ENCODE data around the gene CRLF1.

The CRLF1 gene

DNA sequence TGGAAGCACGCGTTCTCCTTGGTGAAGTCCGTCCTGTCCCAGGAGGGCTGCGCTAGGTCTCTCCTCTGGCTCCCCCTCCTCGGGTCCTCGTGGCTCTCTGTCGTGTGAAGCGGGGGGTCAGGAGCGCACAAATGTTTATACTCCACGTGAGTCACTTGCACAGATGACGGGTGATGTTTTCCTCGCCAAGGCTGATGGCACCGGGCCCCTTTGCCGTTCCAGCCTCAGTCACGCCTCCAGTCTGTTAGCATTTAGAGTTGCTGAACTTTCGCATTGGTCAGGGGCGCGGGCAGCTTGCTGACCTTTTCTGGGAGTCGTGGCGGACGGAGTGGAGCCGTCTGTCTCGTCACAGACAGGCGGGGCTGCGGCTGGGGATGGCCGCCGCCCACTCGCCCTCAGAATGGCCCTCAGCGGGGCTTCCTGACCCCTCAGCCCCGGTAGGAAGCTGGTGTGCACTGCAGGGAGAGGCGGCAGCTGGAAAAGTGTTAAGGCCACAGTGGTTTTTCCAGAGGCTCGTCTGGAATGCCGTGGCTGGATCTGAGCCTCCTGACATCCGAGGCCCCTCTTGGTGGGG is 44.0 kb upstream of the CRLF1 start:
- DNase-seq (no peak), ATAC-seq (ENCODE audit: insufficient read depth, low read depth) (no peak)
- Histone ChIP-seq H4K20me1 (ENCODE audit: insufficient read depth, low read length) (peaks cover 77% of the 10 kb centered on the region), H3K9ac (ENCODE audit: low read depth, low read length) (no peak overlapping the region), H3K79me2 (ENCODE audit: insufficient read depth, low read length) (peaks cover 78% of the 10 kb centered on the region), H3K4me2 (ENCODE audit: insufficient read depth, low read length) (no peak overlapping the region), H3K9me3 (ENCODE audit: insufficient read depth, low read length, severe bottlenecking) (no peaks in the 10 kb centered on the region), H3K4me3 (ENCODE audit: low read depth in 1 of 2, low read length in 2 of 2) (no peak overlapping the region), H3K27ac (ENCODE audit: low read length) (no peak overlapping the region), H2AFZ (ENCODE audit: low read depth, low read length) (no peak overlapping the region), H3K36me3 (ENCODE audit: insufficient read depth, low read length) (peaks cover 23% of the 10 kb centered on the region), H3K4me1 (ENCODE audit: insufficient read depth, low read length) (no peaks in the 10 kb centered on the region), H3K27me3 (ENCODE audit: insufficient read depth, low read length, poor library complexity) (no peaks in the 10 kb centered on the region)
- TF ChIP-seq, protein P1, sequence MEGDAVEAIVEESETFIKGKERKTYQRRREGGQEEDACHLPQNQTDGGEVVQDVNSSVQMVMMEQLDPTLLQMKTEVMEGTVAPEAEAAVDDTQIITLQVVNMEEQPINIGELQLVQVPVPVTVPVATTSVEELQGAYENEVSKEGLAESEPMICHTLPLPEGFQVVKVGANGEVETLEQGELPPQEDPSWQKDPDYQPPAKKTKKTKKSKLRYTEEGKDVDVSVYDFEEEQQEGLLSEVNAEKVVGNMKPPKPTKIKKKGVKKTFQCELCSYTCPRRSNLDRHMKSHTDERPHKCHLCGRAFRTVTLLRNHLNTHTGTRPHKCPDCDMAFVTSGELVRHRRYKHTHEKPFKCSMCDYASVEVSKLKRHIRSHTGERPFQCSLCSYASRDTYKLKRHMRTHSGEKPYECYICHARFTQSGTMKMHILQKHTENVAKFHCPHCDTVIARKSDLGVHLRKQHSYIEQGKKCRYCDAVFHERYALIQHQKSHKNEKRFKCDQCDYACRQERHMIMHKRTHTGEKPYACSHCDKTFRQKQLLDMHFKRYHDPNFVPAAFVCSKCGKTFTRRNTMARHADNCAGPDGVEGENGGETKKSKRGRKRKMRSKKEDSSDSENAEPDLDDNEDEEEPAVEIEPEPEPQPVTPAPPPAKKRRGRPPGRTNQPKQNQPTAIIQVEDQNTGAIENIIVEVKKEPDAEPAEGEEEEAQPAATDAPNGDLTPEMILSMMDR (IDR thresholded peaks at IDR 0.05; ENCODE audit: borderline replicate concordance, extremely low read depth, low read length, poor library complexity, severe bottlenecking): no peak
- TF ChIP-seq EZH2 (IDR thresholded peaks at IDR 0.05; ENCODE audit: borderline replicate concordance, low read depth, low read length, severe bottlenecking): no peak

DNA sequence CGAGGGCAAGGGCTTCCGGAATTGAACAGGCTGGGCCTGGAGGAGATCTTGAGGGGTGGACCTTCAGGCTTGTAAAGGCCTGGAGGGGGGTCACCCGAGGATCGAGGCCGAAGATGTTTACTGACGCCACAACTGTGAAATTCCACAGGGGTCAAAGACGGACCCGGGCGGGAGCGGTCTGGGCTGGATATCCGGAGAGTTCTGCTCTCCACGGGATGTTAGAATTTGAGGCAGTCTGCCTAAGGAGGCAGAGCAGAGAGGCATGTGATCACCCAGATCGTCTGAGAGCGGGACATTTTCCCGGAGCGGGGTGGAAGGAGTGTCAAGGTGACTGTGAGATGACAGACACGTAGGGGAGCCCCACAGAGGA is 43.4 kb upstream of the CRLF1 start:
- Histone ChIP-seq H3K4me2 (ENCODE audit: insufficient read depth, low read length) (no peak overlapping the region), H3K27ac (ENCODE audit: low read length) (no peak overlapping the region), H3K9ac (ENCODE audit: low read depth, low read length) (no peak overlapping the region)

DNA sequence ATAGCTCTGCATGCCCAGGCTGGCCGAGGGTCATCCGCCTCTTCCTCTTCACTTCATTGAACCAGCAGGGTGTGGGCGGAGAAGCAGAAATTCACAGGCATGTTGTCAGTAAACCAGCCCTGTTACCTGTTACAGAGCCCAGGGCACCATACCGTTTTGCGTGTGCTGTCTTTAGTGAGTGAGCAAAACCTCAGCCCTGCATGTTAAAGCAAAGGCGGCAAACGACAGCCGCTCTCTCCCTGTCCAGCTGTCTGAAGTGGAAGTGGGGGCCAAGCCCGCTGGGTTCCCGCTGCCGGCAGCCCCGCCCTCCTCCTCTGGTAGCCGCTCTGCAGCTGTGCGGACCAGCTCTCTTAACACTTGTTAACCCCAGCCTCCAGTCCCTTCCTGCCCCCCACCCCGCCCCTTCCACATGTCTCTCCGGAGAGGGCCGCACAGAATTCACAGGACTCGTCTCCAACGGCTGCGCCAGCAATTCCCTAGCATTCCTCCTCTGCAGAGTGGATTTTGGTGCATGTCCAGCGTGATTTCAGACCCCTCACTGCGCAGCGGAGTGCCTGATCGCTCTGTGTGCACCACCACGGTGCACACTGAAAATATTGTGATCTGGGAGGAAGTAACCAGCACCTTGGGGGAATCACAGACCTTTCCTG is 42.9 kb upstream of the CRLF1 start:
- no peak overlapping the region for H3K9ac ChIP-seq (ENCODE audit: low read depth, low read length)
- no peak overlapping the region for H3K4me3 ChIP-seq (ENCODE audit: low read depth in 1 of 2, low read length in 2 of 2)
- H3K27ac ChIP-seq (ENCODE audit: low read length): no peak overlapping the region
- H3K4me1 ChIP-seq (ENCODE audit: insufficient read depth, low read length): no peaks in the 10 kb centered on the region
- H4K20me1 ChIP-seq (ENCODE audit: insufficient read depth, low read length): peaks cover 74% of the 10 kb centered on the region
- H3K79me2 ChIP-seq (ENCODE audit: insufficient read depth, low read length): peaks cover 78% of the 10 kb centered on the region
- no peak overlapping the region for H2AFZ ChIP-seq (ENCODE audit: low read depth, low read length)
- H3K27me3 ChIP-seq (ENCODE audit: insufficient read depth, low read length, poor library complexity): no peaks in the 10 kb centered on the region
- H3K4me2 ChIP-seq (ENCODE audit: insufficient read depth, low read length): no peak overlapping the region
- no peaks in the 10 kb centered on the region for H3K9me3 ChIP-seq (ENCODE audit: insufficient read depth, low read length, severe bottlenecking)
- DNase-seq (no peak), ATAC-seq (ENCODE audit: insufficient read depth, low read depth) (no peak)
- TF ChIP-seq, protein P1 (IDR thresholded peaks at IDR 0.05; ENCODE audit: borderline replicate concordance, extremely low read depth, low read length, poor library complexity, severe bottlenecking): no peak
- no peak for TF ChIP-seq EZH2 (IDR thresholded peaks at IDR 0.05; ENCODE audit: borderline replicate concordance, low read depth, low read length, severe bottlenecking)
- H3K36me3 ChIP-seq (ENCODE audit: insufficient read depth, low read length): peaks cover 20% of the 10 kb centered on the region

More for the DNA sequence above, 43.4 kb upstream of the CRLF1 start:
- ATAC-seq (ENCODE audit: insufficient read depth, low read depth): no peak
- H4K20me1 ChIP-seq (ENCODE audit: insufficient read depth, low read length): peaks cover 75% of the 10 kb centered on the region
- H3K9me3 ChIP-seq (ENCODE audit: insufficient read depth, low read length, severe bottlenecking): no peaks in the 10 kb centered on the region
- no peak for DNase-seq
- H2AFZ ChIP-seq (ENCODE audit: low read depth, low read length): no peak overlapping the region
- no peak overlapping the region for H3K4me3 ChIP-seq (ENCODE audit: low read depth in 1 of 2, low read length in 2 of 2)
- H3K36me3 ChIP-seq (ENCODE audit: insufficient read depth, low read length): peaks cover 23% of the 10 kb centered on the region
- H3K4me1 ChIP-seq (ENCODE audit: insufficient read depth, low read length): no peaks in the 10 kb centered on the region
- H3K27me3 ChIP-seq (ENCODE audit: insufficient read depth, low read length, poor library complexity): no peaks in the 10 kb centered on the region
- TF ChIP-seq, protein P1 (IDR thresholded peaks at IDR 0.05; ENCODE audit: borderline replicate concordance, extremely low read depth, low read length, poor library complexity, severe bottlenecking): no peak
- TF ChIP-seq EZH2 (IDR thresholded peaks at IDR 0.05; ENCODE audit: borderline replicate concordance, low read depth, low read length, severe bottlenecking): no peak
- peaks cover 78% of the 10 kb centered on the region for H3K79me2 ChIP-seq (ENCODE audit: insufficient read depth, low read length)
